HUES64 (cell line): ENCODE results near the gene DDO. TPM values are rescaled to one million over a fixed set of nuclear protein-coding genes. Genes with fewer than 3 reads are reported as not detected.
"Not testable (repeated sequence)": the region's sequence is repeated elsewhere in the genome, so short reads cannot be mapped to it uniquely, and the experiment has no call there.

Experiments used
- H3K27ac ChIP-seq: 2 replicates; pipeline ENCODE4 v1.7.0; 2013; ENCODE audit warnings: low read depth, low read length, inconsistent platforms
- H3K27me3 ChIP-seq: 2 replicates; pipeline ENCODE4 v1.6.1; 2013; ENCODE audit warnings: mild to moderate bottlenecking, low read length; ENCODE audit not compliant: insufficient read depth
- H3K36me3 ChIP-seq: 2 replicates; pipeline ENCODE4 v1.6.1; 2013; ENCODE audit warnings: mild to moderate bottlenecking, low read length; ENCODE audit not compliant: insufficient read depth
- H3K4me1 ChIP-seq: 2 replicates; pipeline ENCODE4 v1.6.1; 2013; ENCODE audit warnings: mild to moderate bottlenecking, low read length, moderate library complexity; ENCODE audit not compliant: insufficient read depth
- H3K4me3 ChIP-seq: 2 replicates; pipeline ENCODE4 v1.5.1; 2013; ENCODE audit warnings: mild to moderate bottlenecking, low read length, moderate library complexity
- H3K9ac ChIP-seq: 2 replicates; pipeline ENCODE4 v1.6.1; 2013; ENCODE audit warnings: mild to moderate bottlenecking, low read depth, low read length
- H3K9me3 ChIP-seq: 2 replicates; pipeline ENCODE4 v1.6.1; 2013; ENCODE audit warnings: low read depth, low read length; ENCODE audit not compliant: insufficient read depth
- WGBS: fragments of 150-250, 120-280 bp; methylation state at CpG from one replicate; pipeline ENCODE4 v1.1.7; 2013; ENCODE audit warnings: missing lambda C conversion rate; 5-methylcytosine and 5-hydroxymethylcytosine counted together
- polyA plus RNA-seq, 2 experiments: library from polyadenylated mRNA; stranded (reverse); fragments of 50-300 nt; gene quantifications; one replicate each; pipeline ENCODE4 v1.2.3, GENCODE V29; 2013

The DDO gene, protein sequence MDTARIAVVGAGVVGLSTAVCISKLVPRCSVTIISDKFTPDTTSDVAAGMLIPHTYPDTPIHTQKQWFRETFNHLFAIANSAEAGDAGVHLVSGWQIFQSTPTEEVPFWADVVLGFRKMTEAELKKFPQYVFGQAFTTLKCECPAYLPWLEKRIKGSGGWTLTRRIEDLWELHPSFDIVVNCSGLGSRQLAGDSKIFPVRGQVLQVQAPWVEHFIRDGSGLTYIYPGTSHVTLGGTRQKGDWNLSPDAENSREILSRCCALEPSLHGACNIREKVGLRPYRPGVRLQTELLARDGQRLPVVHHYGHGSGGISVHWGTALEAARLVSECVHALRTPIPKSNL
- polyA plus RNA-seq (2013, experiment 1 of 2), result not detected
- not detected for polyA plus RNA-seq (2013, experiment 2 of 2)

DNA sequence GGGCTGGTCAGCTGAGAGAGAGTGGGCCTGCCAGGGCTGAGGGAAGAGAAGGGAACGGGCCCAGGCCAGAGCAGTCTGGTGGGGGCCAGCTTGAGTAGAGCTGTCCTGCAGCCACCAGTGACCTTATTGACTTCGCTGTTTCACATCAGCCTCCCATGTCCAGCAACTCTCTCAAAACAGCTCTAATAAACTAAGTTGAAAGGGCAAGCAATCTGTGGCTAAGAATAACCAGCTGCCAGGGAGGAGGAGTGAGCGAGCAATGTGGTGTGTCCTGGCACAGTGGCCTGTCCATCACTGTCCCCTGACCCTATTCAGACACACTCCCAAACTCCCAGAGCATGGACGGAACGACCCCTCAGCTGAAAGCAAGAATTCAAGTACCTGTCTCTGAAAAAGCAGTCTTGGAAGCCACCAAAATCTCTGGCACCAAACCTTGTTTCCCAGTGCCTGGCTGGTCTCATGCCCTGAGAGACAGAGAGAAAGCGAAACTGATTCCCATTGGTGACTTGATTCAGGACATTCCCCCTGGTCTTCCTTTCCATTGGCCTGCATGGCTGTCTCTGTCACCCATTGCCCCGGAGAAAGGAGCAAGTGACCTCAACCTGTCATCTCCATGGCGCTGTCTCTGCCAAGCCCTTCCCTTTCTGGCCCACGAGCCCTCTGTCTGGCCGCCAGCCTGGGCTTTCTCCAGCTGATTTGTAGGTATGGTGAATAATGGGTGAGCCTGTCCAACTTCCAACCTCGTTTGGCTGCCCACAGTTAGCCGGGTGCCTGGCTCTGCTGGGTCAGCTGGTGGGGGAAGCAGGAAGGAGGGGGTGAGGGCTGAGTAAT lies at the start of gene DDO:
TSS of gene DDO (minus strand) at position 490 of the 831 bp plus-strand sequence. CDS start 2,113 bp downstream, outside the sequence.
- Histone ChIP-seq H3K9me3 (no peaks in the 10 kb centered on the region), H3K36me3 (no peaks in the 10 kb centered on the region), H3K27me3 (no peaks in the 10 kb centered on the region), H3K9ac (no peak within 1 kb of the TSS), H3K4me3 (no peak within 1 kb of the TSS), H3K27ac (no peak within 1 kb of the TSS), H3K4me1 (no peaks in the 10 kb centered on the region)
- WGBS, result 95% methylated on average over 12 of the region's 12 CpGs

DNA sequence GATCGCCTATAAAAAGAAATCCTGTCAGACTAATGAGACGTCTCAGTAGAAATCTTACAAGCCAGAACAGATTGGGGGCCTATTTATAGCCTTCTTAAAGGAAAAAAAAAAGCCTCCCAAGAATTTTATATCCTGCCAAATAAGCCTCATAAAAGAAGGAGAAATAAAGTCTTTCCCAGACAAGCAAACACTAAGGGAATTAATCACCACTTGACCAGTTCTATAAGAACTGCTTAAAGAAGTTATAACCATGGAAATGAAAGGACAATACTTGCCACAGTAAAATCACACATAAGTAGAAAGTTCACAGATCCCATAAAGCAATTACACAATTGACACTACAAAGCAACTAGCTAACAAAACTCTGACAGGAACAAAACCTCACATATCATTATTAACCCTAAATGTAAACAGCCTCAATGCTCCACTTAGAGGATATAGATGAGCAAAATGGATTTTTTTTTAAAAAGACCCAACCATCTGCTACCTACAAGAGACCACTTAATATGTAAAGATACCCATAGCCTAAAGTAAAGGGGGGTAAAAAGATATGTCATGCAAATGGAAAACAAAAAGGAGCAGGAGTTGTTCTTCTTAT lies 47.6 kb upstream of the DDO start:
- no peak overlapping the region for H3K9ac ChIP-seq
- H3K4me1 ChIP-seq, result no peaks in the 10 kb centered on the region
- peaks cover 27% of the 10 kb centered on the region; the same call in 1 of the 2 replicates for H3K9me3 ChIP-seq
- no peaks in the 10 kb centered on the region for H3K27me3 ChIP-seq
- no peak overlapping the region for H3K4me3 ChIP-seq
- 93% methylated on average over 2 of the region's 2 CpGs for WGBS
- no peak overlapping the region for H3K27ac ChIP-seq
- H3K36me3 ChIP-seq, result no peaks in the 10 kb centered on the region

DNA sequence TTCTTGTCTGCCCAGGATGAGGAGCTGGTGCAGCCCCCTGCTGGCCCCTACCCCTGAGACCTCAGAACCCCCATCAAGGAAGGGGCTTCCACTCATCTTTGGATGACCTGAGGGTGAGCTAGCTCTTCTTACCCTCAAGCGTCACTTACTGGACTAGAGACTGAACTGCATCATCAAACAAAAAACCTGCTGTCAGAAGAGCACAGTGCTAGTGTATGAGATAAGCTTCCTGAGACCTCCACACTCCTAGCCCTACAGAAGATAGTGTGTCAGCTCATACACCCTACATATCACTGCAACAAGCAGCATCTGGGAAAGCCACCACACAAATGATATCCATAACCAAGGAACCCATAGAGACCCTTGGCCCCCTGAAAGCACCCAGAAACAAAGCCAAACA lies 46.0 kb upstream of the DDO start:
- H3K4me1 ChIP-seq, result no peaks in the 10 kb centered on the region
- 85% methylated on average over 1 of the region's 1 CpG for WGBS
- no peaks in the 10 kb centered on the region for H3K27me3 ChIP-seq
- no peak overlapping the region for H3K9ac ChIP-seq
- no peak overlapping the region for H3K27ac ChIP-seq
- H3K36me3 ChIP-seq, result no peaks in the 10 kb centered on the region
- H3K9me3 ChIP-seq, result peaks cover 27% of the 10 kb centered on the region; the same call in 1 of the 2 replicates
- no peak overlapping the region for H3K4me3 ChIP-seq

DNA sequence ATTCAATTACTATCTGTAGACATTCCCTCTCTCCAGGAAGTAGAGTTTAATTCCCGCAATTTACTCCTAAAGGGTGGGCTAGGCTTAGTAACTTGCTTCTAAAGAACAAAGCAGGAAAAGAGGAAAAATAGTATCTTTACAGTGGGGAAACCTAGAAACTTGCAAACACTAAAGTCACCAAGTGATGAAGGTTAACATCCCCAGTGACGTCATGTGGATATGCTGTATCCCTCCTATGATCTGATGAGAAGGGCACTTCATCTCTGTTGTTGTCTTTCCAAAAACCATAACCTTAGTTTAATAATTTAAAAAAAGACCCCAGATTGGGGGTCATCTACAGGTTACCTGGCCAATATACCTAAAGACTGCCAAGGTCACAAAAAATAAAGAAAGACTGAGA lies 43.8 kb upstream of the DDO start:
- Histone ChIP-seq H3K4me3 (no peak overlapping the region), H3K4me1 (peaks cover 3% of the 10 kb centered on the region; the same call in 1 of the 2 replicates), H3K9me3 (peaks cover 27% of the 10 kb centered on the region; the same call in 1 of the 2 replicates), H3K36me3 (no peaks in the 10 kb centered on the region), H3K27me3 (no peaks in the 10 kb centered on the region), H3K9ac (no peak overlapping the region), H3K27ac (no peak overlapping the region)
- WGBS, result 100% methylated on average over 2 of the region's 2 CpGs

DNA sequence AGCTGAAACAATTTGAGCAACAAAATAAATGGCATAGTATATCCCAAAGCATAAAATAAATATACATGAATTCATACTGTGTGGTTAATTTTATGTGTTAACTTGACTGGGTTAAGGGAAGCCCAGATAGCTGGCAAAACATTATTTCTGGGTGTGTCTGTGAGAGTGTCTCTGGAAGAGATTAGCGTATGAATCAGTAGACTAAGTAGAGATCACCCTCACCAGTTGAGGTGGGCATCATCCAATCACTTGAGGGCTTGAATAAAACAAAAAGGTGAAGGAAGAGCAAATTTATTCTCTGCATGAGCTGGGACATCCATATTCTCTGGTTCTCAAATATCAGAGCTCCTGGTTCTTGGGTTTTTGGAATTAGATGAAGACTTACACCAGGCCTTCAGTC lies 43.1 kb upstream of the DDO start:
- H3K9me3 ChIP-seq, result peaks cover 22% of the 10 kb centered on the region; the same call in 1 of the 2 replicates
- peaks cover 3% of the 10 kb centered on the region; the same call in 1 of the 2 replicates for H3K4me1 ChIP-seq
- H3K27me3 ChIP-seq, result no peaks in the 10 kb centered on the region
- no peak overlapping the region for H3K4me3 ChIP-seq
- H3K27ac ChIP-seq, result no peak overlapping the region
- WGBS, result 96% methylated on average over 1 of the region's 1 CpG
- no peaks in the 10 kb centered on the region for H3K36me3 ChIP-seq
- no peak overlapping the region for H3K9ac ChIP-seq

DNA sequence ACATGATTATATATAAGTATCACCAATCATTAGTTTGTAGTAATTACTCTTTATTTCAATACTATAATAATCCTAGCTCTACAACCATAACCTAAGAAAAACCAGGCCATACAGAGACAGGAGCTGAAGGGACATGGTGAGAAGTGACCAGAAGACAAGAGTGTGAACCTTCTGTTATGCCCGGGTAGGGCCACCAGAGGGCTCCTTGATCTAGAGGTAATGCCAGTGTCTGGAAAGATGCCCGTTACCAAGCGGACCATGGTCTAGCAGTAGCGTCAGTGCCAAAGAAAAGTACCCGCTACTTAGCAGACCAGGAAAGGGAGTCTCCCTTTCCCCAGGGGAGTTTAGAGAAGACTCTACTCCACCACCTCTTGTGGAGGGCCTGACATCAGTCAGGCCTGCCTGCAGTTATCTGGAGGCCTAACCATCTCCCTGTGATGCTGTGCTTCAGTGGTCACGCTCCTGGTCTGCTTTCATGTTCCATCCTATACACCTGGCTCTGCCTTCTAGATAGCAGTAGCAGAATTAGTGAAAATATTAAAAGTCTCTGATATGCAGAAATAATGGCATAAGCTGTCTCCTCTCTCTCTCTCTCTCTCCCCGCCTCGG lies 42.3 kb upstream of the DDO start:
- H3K4me1 ChIP-seq, H3K36me3 ChIP-seq, H3K27ac ChIP-seq, H3K4me3 ChIP-seq, H3K9ac ChIP-seq, H3K27me3 ChIP-seq: not testable (repeated sequence)
- 89% methylated on average over 8 of the region's 8 CpGs for WGBS
- peaks cover 15% of the 10 kb centered on the region; the same call in 1 of the 2 replicates for H3K9me3 ChIP-seq

DNA sequence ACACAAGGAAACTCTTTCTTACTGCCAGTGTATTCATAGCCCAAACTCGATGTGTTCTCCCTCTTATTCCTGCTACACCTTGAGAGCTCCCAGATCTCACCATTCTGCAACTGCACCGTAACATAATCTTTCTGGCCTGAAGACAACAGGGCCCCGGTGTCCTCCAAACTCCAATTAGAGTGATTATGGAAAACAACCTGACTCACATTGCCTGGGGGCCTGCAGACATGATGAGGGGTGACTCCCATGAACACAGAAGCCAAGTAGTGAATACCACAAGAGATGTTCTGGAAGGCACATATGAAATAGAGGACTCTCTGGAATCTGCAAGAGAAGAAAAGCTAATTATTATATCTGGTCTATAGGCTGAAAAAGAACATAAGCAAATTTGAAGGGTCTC lies 41.3 kb upstream of the DDO start:
- Histone ChIP-seq H3K9ac (no peak overlapping the region), H3K36me3 (no peaks in the 10 kb centered on the region), H3K27ac (no peak overlapping the region), H3K9me3 (peaks cover 6% of the 10 kb centered on the region; the same call in 1 of the 2 replicates), H3K27me3 (no peaks in the 10 kb centered on the region), H3K4me1 (peaks cover 3% of the 10 kb centered on the region; the same call in 1 of the 2 replicates), H3K4me3 (no peak overlapping the region)
- WGBS, result 93% methylated on average over 3 of the region's 3 CpGs

DNA sequence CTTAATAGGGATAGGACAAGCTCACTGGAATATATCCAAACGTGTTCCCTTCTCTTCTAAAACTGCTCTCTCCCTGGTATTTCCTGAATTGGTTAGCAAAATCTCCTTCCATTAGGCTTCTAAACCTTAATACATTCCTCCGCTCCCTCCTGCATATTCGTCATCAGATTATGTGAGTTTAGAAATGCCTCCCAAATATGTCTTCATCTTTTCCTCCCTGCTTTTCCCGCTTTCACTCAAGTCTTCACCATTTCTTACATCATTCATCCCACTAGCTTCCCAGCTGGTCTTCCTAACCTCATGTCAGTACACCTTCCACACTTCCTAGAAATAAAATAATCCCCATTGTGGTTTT lies 34.1 kb upstream of the DDO start:
- H3K36me3 ChIP-seq, result no peaks in the 10 kb centered on the region
- H3K4me3 ChIP-seq, result no peak overlapping the region
- no peak overlapping the region for H3K27ac ChIP-seq
- H3K27me3 ChIP-seq, result no peaks in the 10 kb centered on the region
- 87% methylated on average over 4 of the region's 4 CpGs for WGBS
- H3K9ac ChIP-seq, result no peak overlapping the region
- H3K9me3 ChIP-seq, result no peaks in the 10 kb centered on the region
- H3K4me1 ChIP-seq, result no peaks in the 10 kb centered on the region

DNA sequence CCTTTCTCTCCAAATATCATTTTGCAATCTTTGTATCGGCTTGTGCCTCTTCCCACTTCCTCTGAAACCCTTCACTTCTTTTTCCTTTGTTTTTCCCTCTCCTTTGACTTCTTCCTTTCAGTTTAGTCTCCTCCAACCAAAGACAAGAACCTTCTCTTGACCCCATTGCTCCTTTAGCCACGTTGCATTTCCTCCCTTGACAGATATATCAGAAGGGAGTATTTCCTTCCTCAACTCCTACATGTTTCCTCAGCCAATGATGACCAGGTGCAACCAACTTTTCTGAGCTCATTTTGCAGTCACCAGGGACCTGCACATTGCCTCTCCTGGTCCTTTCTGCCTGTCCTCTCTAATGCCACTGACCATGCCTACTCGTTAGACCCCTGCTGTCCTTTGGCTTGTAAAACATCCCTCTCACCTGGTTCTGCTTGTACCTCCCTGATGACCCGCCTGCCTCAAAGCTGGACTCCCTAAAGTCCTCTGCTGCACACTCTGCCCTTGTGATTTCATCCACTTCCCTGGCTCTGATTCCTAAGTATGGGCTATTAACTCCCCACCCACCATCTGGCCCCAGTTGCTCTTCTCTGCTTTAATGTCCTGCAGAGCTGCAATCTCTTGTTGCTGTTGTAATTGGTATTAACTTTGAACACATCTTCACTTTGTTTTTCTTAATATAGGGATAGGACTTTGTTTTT lies 33.6 kb upstream of the DDO start:
- H3K27me3 ChIP-seq, result no peaks in the 10 kb centered on the region
- H3K9me3 ChIP-seq, result no peaks in the 10 kb centered on the region
- no peaks in the 10 kb centered on the region for H3K4me1 ChIP-seq
- WGBS, result 87% methylated on average over 4 of the region's 4 CpGs
- no peak overlapping the region for H3K4me3 ChIP-seq
- no peaks in the 10 kb centered on the region for H3K36me3 ChIP-seq
- H3K9ac ChIP-seq, result no peak overlapping the region
- H3K27ac ChIP-seq, result no peak overlapping the region

DNA sequence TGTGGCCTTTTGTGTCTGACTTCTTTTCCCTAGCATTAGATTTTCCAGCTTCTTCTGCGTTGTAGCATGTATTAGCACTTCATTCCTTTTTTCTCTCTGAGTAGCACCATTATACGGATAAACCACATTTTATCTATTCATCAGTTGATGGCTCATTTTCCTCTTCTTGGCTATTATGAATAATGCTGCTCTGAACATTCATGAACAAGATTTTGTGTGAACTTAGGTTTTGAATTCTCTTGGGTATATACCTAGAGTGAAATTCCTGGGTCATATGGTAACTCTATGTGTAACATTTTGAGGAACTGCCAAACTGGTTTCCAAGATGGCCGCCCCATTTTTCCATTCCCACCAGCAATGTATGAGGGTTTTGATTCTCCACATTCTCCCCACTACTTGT lies 32.4 kb upstream of the DDO start:
- Histone ChIP-seq H3K9me3 (no peaks in the 10 kb centered on the region), H3K4me1 (no peaks in the 10 kb centered on the region), H3K27ac (no peak overlapping the region), H3K4me3 (no peak overlapping the region), H3K36me3 (no peaks in the 10 kb centered on the region), H3K9ac (no peak overlapping the region), H3K27me3 (no peaks in the 10 kb centered on the region)
- 94% methylated on average over 2 of the region's 3 CpGs for WGBS
